Gastroesophageal sphincter (tissue), 4 donors: ENCODE data around the gene EAF1. TPM values are rescaled to one million over a fixed set of nuclear protein-coding genes. Genes with fewer than 3 reads are reported as not detected.

ENCODE experiments used
- ATAC-seq: fragments of 150-250 bp; one replicate; pipeline ENCODE4 v1.9.1; 2016; ENCODE audit warnings: mild to moderate bottlenecking, moderate library complexity
- H3K27ac ChIP-seq, 4 donors: fragments of 200-600 bp; sonication (generic) in 3 of 4; 1 replicate in 3 of 4; 2 replicates in 1 of 4; pipeline ENCODE4 v1.5.1; 2016 to 2019
- H3K27me3 ChIP-seq: fragments of 200-600 bp; sonication (generic); one replicate; pipeline ENCODE4 v1.5.1; 2019
- H3K36me3 ChIP-seq, 2 donors: fragments of 200-600 bp; sonication (generic); one replicate each; pipeline ENCODE4 v1.5.1; 2019; ENCODE audit warnings: control low read depth in 1 of 2
- H3K4me1 ChIP-seq, 3 donors: fragments of 200-600 bp; sonication (generic); 1 replicate in 2 of 3; 2 replicates in 1 of 3; pipeline ENCODE4 v1.5.1; 2016 to 2019; ENCODE audit warnings: control low read depth in 2 of 3
- H3K4me3 ChIP-seq, 2 donors: fragments of 200-600 bp; sonication (generic); one replicate each; pipeline ENCODE4 v1.5.1; 2019; ENCODE audit warnings: mild to moderate bottlenecking in 1 of 2, moderate library complexity in 1 of 2
- H3K9me3 ChIP-seq, 3 donors: fragments of 200-600 bp; sonication (generic); one replicate each; pipeline ENCODE4 v1.5.1; 2017 to 2019; ENCODE audit warnings: control low read depth in 2 of 3
- EP300 ChIP-seq: sonication (generic); formaldehyde crosslinking; IDR thresholded peaks from one replicate; pipeline ENCODE4 v1.6.1; 2017; ENCODE audit warnings: antibody characterized with exemption, mild to moderate bottlenecking
- POLR2A ChIP-seq, 2 donors: fragments of 450-650 bp; IDR thresholded peaks; one replicate each; pipeline ENCODE4 v1.6.1; 2017; ENCODE audit warnings: antibody characterized with exemption in 2 of 2, mild to moderate bottlenecking in 2 of 2, moderate library complexity in 1 of 2
- POLR2AphosphoS5 ChIP-seq: sonication (generic); formaldehyde crosslinking; IDR thresholded peaks from one replicate; pipeline ENCODE4 v1.6.1; 2017; ENCODE audit warnings: antibody characterized with exemption
- WGBS, 2 donors: methylation state at CpG; one replicate each; pipeline ENCODE4 v1.1.5; 2018; ENCODE audit warnings: low coverage in 1 of 2; 5-methylcytosine and 5-hydroxymethylcytosine counted together
- total RNA-seq, 4 donors: library from RNA; depleted of rRNA; stranded (reverse); fragments of >200 nt; gene quantifications; one replicate each; pipeline ENCODE4 v1.1.0, GENCODE V29; 2016
- TF ChIP-seq, protein P1 (sequence below), 4 experiments: fragments of 200-600 bp in 2 of 4; fragments of 450-650 bp in 2 of 4; sonication (generic) in 1 of 4; IDR thresholded peaks; one replicate each; pipeline ENCODE4 v1.5.1; 2017 to 2019; ENCODE audit warnings: antibody characterized with exemption in 4 of 4, mild to moderate bottlenecking in 2 of 4, moderate library complexity in 2 of 4

Gene EAF1
- total RNA-seq, 4 donors from 2014 or later = 10.3 to 18.6 (median 15.6) TPM

DNA sequence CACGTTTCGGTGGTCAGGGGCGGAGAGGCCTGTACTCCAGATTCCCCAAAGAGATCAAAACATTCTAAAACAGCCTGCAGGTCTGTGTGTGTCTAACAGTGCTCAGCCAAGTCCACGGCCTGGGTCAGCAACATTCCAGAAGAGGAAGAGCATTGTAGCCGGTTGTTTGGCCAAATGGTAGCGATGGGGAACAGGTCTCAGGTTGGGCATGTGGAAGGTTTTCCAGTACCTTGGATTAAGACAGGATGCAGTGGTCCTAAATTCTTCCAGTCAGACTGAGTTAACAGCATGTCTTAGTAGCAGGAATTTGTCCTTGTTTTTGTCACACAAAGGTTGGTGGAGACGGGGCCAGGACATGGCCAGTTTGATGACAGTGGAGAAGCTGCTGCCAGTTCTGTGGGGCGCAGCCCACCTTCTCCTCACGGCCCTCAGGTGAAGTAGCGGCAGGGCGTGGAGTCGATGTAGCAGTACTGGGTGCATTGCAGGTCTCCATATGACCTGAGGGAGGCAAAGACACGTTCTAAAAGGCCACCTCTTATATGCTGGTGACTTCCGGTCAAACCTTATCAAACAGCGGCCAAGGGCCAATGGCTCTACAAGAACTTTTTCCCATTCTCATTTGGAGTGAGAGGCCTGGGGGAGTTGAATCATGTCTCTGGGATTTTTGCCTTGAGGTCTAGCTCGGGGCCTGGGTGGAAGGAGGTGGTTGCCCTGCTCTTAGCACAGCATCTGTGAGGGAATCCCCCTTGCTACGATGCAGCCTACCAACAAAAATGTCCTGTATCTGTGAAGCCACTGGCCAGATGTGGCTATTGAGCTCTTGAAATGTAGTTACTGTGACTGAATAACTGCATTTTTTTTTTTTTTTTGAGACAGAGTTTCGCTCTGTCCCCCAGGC is 24.1 kb downstream of the EAF1 start:
- no peak for TF ChIP-seq EP300
- 89 to 94% methylated on average over 2 to 3 of the region's 18 CpGs for WGBS, 2 donors
- H3K36me3 ChIP-seq = peaks cover 0 to 78% of the 10 kb centered on the region in 2 donors

GRCh38 chr3:15452156-15452555 is 24.8 kb downstream of the EAF1 start:
- H3K9me3 ChIP-seq = no peaks in the 10 kb centered on the region
- no peaks in the 10 kb centered on the region for H3K27me3 ChIP-seq
- H3K4me3 ChIP-seq = no peak overlapping the region
- peaks cover 0 to 78% of the 10 kb centered on the region in 2 donors for H3K36me3 ChIP-seq
- TF ChIP-seq, protein P1, sequence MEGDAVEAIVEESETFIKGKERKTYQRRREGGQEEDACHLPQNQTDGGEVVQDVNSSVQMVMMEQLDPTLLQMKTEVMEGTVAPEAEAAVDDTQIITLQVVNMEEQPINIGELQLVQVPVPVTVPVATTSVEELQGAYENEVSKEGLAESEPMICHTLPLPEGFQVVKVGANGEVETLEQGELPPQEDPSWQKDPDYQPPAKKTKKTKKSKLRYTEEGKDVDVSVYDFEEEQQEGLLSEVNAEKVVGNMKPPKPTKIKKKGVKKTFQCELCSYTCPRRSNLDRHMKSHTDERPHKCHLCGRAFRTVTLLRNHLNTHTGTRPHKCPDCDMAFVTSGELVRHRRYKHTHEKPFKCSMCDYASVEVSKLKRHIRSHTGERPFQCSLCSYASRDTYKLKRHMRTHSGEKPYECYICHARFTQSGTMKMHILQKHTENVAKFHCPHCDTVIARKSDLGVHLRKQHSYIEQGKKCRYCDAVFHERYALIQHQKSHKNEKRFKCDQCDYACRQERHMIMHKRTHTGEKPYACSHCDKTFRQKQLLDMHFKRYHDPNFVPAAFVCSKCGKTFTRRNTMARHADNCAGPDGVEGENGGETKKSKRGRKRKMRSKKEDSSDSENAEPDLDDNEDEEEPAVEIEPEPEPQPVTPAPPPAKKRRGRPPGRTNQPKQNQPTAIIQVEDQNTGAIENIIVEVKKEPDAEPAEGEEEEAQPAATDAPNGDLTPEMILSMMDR (IDR thresholded peaks at IDR 0.05) = no peak
- TF ChIP-seq POLR2A (IDR thresholded peaks at IDR 0.05) (no peak), POLR2AphosphoS5 (no peak), EP300 (no peak)
- H3K4me1 ChIP-seq = no peaks in the 10 kb centered on the region
- WGBS, 2 donors = 88 to 89% methylated on average over 3 to 4 of the region's 9 CpGs
- H3K27ac ChIP-seq = no peak overlapping the region
- ATAC-seq = no peak

More for the DNA sequence above, 24.1 kb downstream of the EAF1 start:
- H3K4me1 ChIP-seq = no peaks in the 10 kb centered on the region
- no peak for ATAC-seq
- no peaks in the 10 kb centered on the region for H3K9me3 ChIP-seq
- H3K27ac ChIP-seq = no peak overlapping the region
- H3K4me3 ChIP-seq = no peak overlapping the region
- no peaks in the 10 kb centered on the region for H3K27me3 ChIP-seq

- WGBS, 2 donors = 86 to 94% methylated on average over 3 to 4 of the region's 5 CpGs
Observed at GRCh38 chr3:15452961-15453360, 25.6 kb downstream of the EAF1 start.

DNA sequence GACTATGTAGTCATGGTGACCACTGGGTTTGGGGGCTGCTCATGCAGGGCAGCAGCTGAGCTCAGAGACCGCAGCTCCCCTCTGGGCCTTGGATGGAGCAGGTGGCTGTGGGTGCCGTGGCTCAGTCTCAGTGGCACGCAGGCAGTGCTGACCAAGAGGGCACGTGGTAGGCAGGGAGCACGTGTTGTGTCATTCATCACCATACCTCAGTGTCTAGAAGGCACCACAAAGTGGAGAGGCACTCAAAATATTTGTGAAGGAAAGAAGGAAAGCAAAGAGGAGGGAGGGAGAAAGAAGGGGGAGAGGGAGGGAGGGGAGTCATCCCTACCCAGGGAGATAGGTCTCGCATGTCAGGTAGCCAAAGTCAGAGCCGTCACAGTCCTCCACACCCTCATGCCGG is 26.1 kb downstream of the EAF1 start:
- Histone ChIP-seq H3K9me3 (no peaks in the 10 kb centered on the region), H3K36me3 (peaks cover 0 to 75% of the 10 kb centered on the region in 2 donors), H3K4me1 (no peaks in the 10 kb centered on the region), H3K27ac (no peak overlapping the region), H3K27me3 (no peaks in the 10 kb centered on the region), H3K4me3 (no peak overlapping the region)
- 82 to 88% methylated on average over 5 to 6 of the region's 8 CpGs for WGBS, 2 donors
- no peak for ATAC-seq
- TF ChIP-seq POLR2A (IDR thresholded peaks at IDR 0.05) = no peak
- TF ChIP-seq EP300 = no peak
- TF ChIP-seq, protein P1 (IDR thresholded peaks at IDR 0.05) = no peak
- TF ChIP-seq POLR2AphosphoS5 = no peak

More at GRCh38 chr3:15452961-15453360, 25.6 kb downstream of the EAF1 start:
- no peak for ATAC-seq
- Histone ChIP-seq H3K4me1 (no peaks in the 10 kb centered on the region), H3K27ac (no peak overlapping the region), H3K27me3 (no peaks in the 10 kb centered on the region), H3K4me3 (no peak overlapping the region), H3K36me3 (peaks cover 0 to 73% of the 10 kb centered on the region in 2 donors), H3K9me3 (no peaks in the 10 kb centered on the region)
- TF ChIP-seq EP300 (no peak), POLR2AphosphoS5 (no peak), POLR2A (IDR thresholded peaks at IDR 0.05) (no peak)
- TF ChIP-seq, protein P1 (IDR thresholded peaks at IDR 0.05) = no peak

GRCh38 chr3:15453991-15454625 is 26.7 kb downstream of the EAF1 start:
- Histone ChIP-seq H3K27ac (no peak overlapping the region), H3K4me1 (no peaks in the 10 kb centered on the region), H3K4me3 (no peak overlapping the region), H3K27me3 (no peaks in the 10 kb centered on the region), H3K9me3 (no peaks in the 10 kb centered on the region), H3K36me3 (peaks cover 0 to 79% of the 10 kb centered on the region in 2 donors)
- no peak for ATAC-seq
- 76 to 80% methylated on average over 1 to 8 of the region's 9 CpGs for WGBS, 2 donors
- no peak for TF ChIP-seq EP300
- TF ChIP-seq POLR2AphosphoS5 = no peak
- no peak for TF ChIP-seq POLR2A (IDR thresholded peaks at IDR 0.05)
- TF ChIP-seq, protein P1 (IDR thresholded peaks at IDR 0.05) = no peak
